Spinal cord (tissue), 10 donors: ENCODE measurements around the gene GRB14. TPM values are rescaled to one million over a fixed set of nuclear protein-coding genes. Genes with fewer than 3 reads are reported as not detected.

Source experiments
- DNase-seq, 6 donors: peaks; one replicate each; pipeline versions ENCODE4 v3.0.0 to v3.0.0-alpha.2; 2013 to 2015; ENCODE audit warnings: low spot score in 6 of 6, low read depth in 4 of 6
- H3K27ac ChIP-seq: one replicate; pipeline ENCODE4 v1.5.1; 2013; ENCODE audit warnings: low read depth, low read length, control low read depth
- H3K27me3 ChIP-seq: one replicate; pipeline ENCODE4 v1.6.1; 2013; ENCODE audit warnings: low read length; ENCODE audit not compliant: control insufficient read depth, insufficient read depth
- H3K36me3 ChIP-seq: one replicate; pipeline ENCODE4 v1.6.1; 2013; ENCODE audit warnings: low read length; ENCODE audit not compliant: control insufficient read depth, insufficient read depth
- H3K4me1 ChIP-seq: one replicate; pipeline ENCODE4 v1.6.1; 2013; ENCODE audit warnings: low read length; ENCODE audit not compliant: control insufficient read depth, insufficient read depth
- H3K4me3 ChIP-seq: one replicate; pipeline ENCODE4 v1.5.1; 2013; ENCODE audit warnings: low read depth, low read length, control low read depth
- H3K9me3 ChIP-seq: one replicate; pipeline ENCODE4 v1.6.1; 2013; ENCODE audit warnings: low read length; ENCODE audit not compliant: control insufficient read depth, insufficient read depth
- WGBS: methylation state at CpG from one replicate; pipeline ENCODE4 v1.1.5; 2013; ENCODE audit warnings: missing lambda C conversion rate; ENCODE audit not compliant: insufficient coverage; 5-methylcytosine and 5-hydroxymethylcytosine counted together
- long read RNA-seq, 4 donors: transcript quantifications; one replicate each; lab custom pipeline, GENCODE V29; 2026
- polyA plus RNA-seq, 2 donors: library from polyadenylated mRNA; unstranded; fragments of 120-200 nt; gene quantifications; one replicate each; pipeline ENCODE4 v1.2.1, GENCODE V29; 2013; ENCODE audit not compliant: insufficient read length in 2 of 2
- total RNA-seq, 2 donors: library from RNA; depleted of rRNA in 1 of 2; stranded (reverse); fragments of 120-200 nt in 1 of 2; fragments of >200 nt in 1 of 2; gene quantifications; one replicate each; pipeline versions ENCODE4 v1.2.3 to v1.2.4, GENCODE V29; 2013 to 2014
- donor health status: healthy.

GRB14 gene
- total RNA-seq: 10 to 100 TPM; 11.3 to 11.9 TPM
- 10 to 100 TPM; 21.1 to 31.5 TPM for polyA plus RNA-seq
- long read RNA-seq, donor 1, partial matches to known transcripts: 15 of 21 reads
- long read RNA-seq, donor 1, other reads (novel, unspliced or antisense): 0 of 21 reads
- long read RNA-seq, donor 2, partial matches to known transcripts: 0 of 2 reads
- long read RNA-seq, donor 2, other reads (novel, unspliced or antisense): 0 of 2 reads
- long read RNA-seq, donor 3: 0 reads
- long read RNA-seq, donor 4, partial matches to known transcripts: 22 of 25 reads
- long read RNA-seq, donor 4, other reads (novel, unspliced or antisense): 0 of 25 reads

DNA sequence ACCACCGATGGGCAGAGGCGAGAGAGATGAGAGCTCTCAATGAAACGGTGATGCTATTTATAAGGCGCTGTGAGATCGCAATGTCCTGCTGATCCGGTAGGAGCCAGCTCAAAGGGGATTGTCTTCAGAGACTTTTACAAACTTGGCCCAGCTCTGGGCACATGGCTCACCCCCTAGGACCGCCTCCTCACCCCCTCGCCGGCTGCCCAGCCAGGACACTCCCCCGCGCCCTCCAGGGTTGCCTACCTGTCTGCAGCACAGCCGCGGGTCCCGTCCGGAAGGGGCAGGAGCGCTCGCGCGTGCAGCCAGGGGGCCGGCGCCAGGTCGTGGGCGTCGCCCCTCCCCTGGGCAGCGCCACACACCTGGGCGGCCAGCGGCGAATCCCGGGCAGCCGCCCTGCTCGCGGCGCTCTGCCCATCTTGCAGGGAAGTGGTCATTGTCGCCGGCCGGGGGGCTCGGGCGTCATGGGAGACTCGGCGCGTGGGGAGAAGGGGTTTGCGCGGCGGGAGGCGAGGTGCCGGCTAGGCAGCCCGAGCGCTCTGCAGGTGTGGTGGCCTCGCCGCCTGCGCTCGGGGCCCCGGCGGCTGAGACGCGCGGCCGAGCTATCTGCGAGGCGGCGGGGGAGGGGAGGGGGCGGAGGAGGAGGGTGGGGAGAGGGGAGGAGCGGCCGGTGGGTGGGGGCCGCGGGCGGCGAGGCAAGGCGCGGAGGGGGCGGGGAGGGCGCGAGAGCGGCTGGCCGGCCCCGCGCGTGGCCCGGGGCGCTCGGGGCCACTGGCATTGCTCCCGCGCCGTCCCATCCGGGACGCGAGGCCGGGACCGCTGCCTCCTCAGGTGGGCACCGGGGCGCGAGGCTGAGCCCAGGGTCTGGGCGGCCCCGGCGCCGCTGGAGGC, at the start of gene GRB14:
TSS of gene GRB14 (minus strand) at position 610 of the 891 bp plus-strand sequence. CDS start at position 437, 173 bp downstream.
- under 1% methylated on average over 78 of the region's 96 CpGs for WGBS
- Histone ChIP-seq H3K36me3 (no peaks in the 10 kb centered on the region), H3K4me3 (peak within 1 kb of the TSS; percentile 49), H3K27me3 (peaks cover 5% of the 10 kb centered on the region), H3K9me3 (no peaks in the 10 kb centered on the region), H3K27ac (no peak within 1 kb of the TSS), H3K4me1 (peaks cover 4% of the 10 kb centered on the region)
- peak in 3 of 6 donors; percentile 12 to 74 (median 66) for DNase-seq

- H3K4me3 ChIP-seq: no peak overlapping the region
- H3K27me3 ChIP-seq: no peaks in the 10 kb centered on the region
- no peaks in the 10 kb centered on the region for H3K36me3 ChIP-seq
- no peaks in the 10 kb centered on the region for H3K9me3 ChIP-seq
- H3K4me1 ChIP-seq: no peaks in the 10 kb centered on the region
- DNase-seq: no peak
- no peak overlapping the region for H3K27ac ChIP-seq
Measured at GRCh38 chr2:164669291-164669690, 48.0 kb upstream of the GRB14 start.

- H3K36me3 ChIP-seq: no peaks in the 10 kb centered on the region
- H3K27me3 ChIP-seq: no peaks in the 10 kb centered on the region
- no peak overlapping the region for H3K27ac ChIP-seq
- H3K9me3 ChIP-seq: no peaks in the 10 kb centered on the region
- H3K4me1 ChIP-seq: no peaks in the 10 kb centered on the region
- no CpG with 5 or more reads among the region's 2 CpGs for WGBS
- no peak for DNase-seq
- no peak overlapping the region for H3K4me3 ChIP-seq
Measured at GRCh38 chr2:164667566-164667965, 46.3 kb upstream of the GRB14 start.

DNA sequence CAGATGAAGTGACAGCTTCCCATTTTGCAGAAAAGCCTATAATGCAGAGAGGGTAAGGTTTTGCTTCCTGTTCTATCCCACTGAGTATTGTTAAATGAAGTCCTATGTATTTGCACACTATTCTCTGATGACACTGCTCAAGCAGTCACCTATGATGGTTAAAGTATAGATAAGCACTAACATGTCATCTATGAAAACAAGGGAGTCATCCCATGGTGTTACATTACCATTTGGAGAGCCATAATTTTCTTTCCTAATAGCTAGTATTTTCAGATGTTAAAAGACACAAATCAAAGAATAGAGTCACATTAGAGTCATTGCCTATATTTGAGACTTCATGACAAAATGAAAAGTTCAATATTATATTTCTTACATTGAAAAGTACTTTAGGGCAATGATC, 42.8 kb upstream of the GRB14 start:
- H3K4me1 ChIP-seq: no peaks in the 10 kb centered on the region
- H3K27me3 ChIP-seq: no peaks in the 10 kb centered on the region
- no peaks in the 10 kb centered on the region for H3K9me3 ChIP-seq
- no peak overlapping the region for H3K27ac ChIP-seq
- no peak for DNase-seq
- no peaks in the 10 kb centered on the region for H3K36me3 ChIP-seq
- no peak overlapping the region for H3K4me3 ChIP-seq

DNA sequence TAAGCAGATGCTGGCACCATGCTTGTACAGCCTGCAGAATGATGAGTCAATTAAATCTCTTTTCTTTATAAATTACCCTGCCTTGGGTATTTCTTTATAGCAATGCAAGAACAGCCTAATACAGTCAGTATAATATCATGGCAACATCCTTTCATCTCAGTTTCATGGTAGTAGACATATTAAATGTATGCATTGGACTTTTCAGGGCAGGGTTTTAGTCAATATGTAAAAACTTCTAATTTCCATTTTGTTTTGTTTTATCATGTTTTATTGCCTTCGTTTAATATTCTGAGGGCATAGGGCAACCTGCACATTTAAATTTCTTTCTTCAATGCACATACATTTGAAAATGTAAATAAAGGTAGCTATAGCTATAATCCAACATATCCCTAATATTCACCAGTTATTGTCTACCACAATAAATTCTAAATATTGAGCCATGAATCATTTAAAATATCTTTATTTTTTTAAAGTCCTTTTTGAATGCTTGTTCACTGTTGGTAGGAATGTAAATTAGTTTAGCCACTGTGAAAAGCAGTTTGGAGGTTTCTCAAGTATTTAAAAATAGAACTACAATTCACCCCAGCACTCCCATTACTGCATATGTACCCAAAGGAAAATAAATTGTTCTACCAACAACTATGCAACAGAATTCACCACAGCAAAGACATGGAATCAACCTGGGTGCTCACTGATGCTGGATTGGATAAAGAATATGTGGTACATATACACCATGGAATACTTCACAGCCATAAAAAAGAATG, 41.8 kb upstream of the GRB14 start:
- WGBS: no CpG with 5 or more reads among the region's 1 CpG
- DNase-seq: no peak
- H3K4me1 ChIP-seq: no peaks in the 10 kb centered on the region
- H3K4me3 ChIP-seq: no peak overlapping the region
- no peaks in the 10 kb centered on the region for H3K9me3 ChIP-seq
- H3K36me3 ChIP-seq: no peaks in the 10 kb centered on the region
- no peaks in the 10 kb centered on the region for H3K27me3 ChIP-seq
- H3K27ac ChIP-seq: no peak overlapping the region

DNA sequence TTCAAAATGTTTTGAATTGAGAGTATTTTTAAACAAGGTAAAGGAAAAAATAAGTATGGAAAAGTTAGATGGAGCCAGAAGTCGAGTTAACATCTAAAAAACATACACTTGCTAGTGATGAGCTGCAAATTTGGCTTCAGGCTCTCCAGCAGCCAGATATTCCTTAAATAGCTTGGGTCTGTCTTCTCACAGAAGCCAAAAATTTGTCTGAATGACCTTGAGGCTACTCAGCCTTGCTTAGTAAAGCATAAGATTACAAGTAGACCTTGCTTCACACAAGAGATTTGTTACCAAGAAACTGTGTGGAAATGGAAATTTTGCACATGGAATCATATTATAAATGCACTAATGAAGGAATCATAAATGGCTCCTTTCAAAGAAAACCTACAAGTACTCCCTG, 40.8 kb upstream of the GRB14 start:
- Histone ChIP-seq H3K27me3 (no peaks in the 10 kb centered on the region), H3K9me3 (no peaks in the 10 kb centered on the region), H3K4me1 (no peaks in the 10 kb centered on the region), H3K4me3 (no peak overlapping the region), H3K27ac (no peak overlapping the region), H3K36me3 (no peaks in the 10 kb centered on the region)
- WGBS: no CpG with 5 or more reads among the region's 1 CpG
- DNase-seq: no peak

GRCh38 chr2:164661349-164661748, 40.1 kb upstream of the GRB14 start:
- no peak for DNase-seq
- Histone ChIP-seq H3K27me3 (no peaks in the 10 kb centered on the region), H3K27ac (no peak overlapping the region), H3K4me1 (no peaks in the 10 kb centered on the region), H3K9me3 (no peaks in the 10 kb centered on the region), H3K4me3 (no peak overlapping the region), H3K36me3 (no peaks in the 10 kb centered on the region)

GRCh38 chr2:164657129-164657528, 35.8 kb upstream of the GRB14 start:
- H3K27me3 ChIP-seq: no peaks in the 10 kb centered on the region
- H3K4me1 ChIP-seq: no peaks in the 10 kb centered on the region
- H3K4me3 ChIP-seq: no peak overlapping the region
- no peaks in the 10 kb centered on the region for H3K36me3 ChIP-seq
- DNase-seq: no peak
- no peak overlapping the region for H3K27ac ChIP-seq
- no peaks in the 10 kb centered on the region for H3K9me3 ChIP-seq
- no CpG with 5 or more reads among the region's 2 CpGs for WGBS

GRCh38 chr2:164655750-164656149, 34.5 kb upstream of the GRB14 start:
- Histone ChIP-seq H3K4me3 (no peak overlapping the region), H3K27ac (no peak overlapping the region), H3K36me3 (no peaks in the 10 kb centered on the region), H3K4me1 (no peaks in the 10 kb centered on the region), H3K9me3 (peaks cover 2% of the 10 kb centered on the region), H3K27me3 (no peaks in the 10 kb centered on the region)
- peak in 2 of 6 donors; percentile 26 to 31 for DNase-seq
- WGBS: no CpG with 5 or more reads among the region's 2 CpGs
